Activated CD8-positive, alpha-beta memory T cell treated with anti-CD3 and anti-CD28 coated beads, Interleukin-2, amount 50 U/mL, for 1 hour (primary cell): ENCODE results near the gene PSMC3.

Experiments
- DNase-seq: peaks from one replicate; pipeline ENCODE4 v3.0.0-alpha.2; 2020; ENCODE audit errors: extremely low read depth

PSMC3 gene

DNA sequence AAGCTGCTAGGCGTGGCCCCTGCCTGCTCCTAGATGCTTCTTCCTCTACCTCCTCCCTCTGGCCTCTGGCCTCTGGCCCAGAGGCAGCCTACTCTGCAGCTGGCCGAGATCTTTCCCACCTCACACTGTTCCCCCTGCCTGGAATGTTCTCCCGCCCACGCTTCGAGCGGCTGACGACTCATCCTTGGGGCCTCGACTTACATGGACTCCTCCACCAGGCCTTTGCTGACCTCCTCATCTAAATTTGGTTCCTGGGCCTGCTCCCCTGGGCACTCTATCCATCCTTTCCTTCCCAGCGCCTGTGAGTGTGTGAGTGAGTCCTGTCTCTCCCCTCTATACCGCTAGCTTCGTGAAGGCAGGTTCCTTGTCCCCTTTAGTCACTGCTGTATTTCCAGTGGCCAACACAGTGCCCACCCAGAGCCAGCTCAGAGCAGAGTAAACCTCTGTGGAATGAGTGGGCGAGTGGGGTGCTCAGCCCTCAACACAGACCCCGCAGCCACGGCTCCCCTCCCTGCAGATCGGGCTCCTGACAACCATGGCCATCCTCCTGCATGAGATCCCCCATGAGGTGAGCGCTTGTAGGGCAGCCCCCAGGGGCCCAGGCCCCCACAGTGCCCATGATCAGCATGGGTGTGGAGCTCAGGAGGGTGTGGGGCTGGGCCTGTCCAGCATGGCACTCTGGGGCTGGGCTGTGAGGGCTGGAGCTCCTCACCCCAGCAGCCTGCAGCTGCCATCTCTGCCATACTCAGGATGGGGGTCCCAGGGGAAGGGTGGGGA lies 12.1 kb downstream of the PSMC3 start:
- no peak for DNase-seq

DNA sequence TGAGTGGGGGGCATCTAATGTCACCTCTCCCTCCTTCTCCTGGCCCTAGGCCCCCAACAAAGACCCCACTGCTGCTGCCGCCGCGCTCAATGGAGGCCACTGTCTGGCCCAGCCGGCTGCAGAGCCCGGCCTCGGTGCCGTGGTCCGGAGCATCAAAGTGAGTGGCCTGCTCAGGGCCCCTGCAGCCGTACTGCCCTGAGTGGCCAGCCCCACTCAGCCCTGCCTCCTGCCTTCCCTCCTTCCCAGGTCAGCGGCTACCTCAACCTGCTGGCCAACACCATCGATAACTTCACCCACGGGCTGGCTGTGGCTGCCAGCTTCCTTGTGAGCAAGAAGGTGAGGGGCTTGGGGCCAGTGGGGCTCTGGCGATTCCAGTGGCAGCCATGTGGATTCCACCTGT lies 12.9 kb downstream of the PSMC3 start:
- DNase-seq = no peak

DNA sequence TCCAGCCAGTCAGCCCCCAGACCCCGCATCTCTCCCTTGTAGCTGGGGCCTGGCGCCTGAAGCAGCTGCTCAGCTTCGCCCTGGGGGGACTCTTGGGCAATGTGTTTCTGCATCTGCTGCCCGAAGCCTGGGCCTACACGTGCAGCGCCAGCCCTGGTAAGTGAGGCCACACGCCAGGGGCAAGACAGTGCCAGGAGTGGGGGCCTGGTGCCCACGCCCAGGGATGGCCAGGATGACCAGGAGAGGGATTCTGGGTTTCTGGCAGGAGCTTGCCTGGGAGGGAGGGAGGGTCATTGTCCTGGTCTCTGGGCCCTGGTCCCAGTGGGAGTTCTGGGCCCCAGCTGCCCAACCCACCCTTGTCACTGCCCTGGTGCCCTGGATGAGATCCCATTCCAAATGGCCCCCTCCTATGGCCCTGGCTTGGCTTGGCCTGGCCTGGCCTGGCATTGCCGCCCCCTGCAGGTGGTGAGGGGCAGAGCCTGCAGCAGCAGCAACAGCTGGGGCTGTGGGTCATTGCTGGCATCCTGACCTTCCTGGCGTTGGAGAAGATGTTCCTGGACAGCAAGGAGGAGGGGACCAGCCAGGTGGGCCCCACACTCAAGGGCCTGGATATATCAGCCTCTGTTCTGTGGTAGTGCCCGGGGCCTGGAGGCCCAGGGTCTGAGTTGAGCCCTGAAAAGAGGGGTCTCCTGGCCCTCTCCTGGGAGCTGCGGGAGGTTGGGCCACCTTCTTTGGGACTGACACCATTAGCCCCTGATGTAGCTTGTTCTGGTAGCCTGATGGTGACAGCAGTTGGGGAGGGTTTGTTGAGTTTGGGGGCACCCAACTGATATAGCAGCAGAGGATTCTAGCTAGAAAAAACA lies 14.1 kb downstream of the PSMC3 start:
- no peak for DNase-seq

DNA sequence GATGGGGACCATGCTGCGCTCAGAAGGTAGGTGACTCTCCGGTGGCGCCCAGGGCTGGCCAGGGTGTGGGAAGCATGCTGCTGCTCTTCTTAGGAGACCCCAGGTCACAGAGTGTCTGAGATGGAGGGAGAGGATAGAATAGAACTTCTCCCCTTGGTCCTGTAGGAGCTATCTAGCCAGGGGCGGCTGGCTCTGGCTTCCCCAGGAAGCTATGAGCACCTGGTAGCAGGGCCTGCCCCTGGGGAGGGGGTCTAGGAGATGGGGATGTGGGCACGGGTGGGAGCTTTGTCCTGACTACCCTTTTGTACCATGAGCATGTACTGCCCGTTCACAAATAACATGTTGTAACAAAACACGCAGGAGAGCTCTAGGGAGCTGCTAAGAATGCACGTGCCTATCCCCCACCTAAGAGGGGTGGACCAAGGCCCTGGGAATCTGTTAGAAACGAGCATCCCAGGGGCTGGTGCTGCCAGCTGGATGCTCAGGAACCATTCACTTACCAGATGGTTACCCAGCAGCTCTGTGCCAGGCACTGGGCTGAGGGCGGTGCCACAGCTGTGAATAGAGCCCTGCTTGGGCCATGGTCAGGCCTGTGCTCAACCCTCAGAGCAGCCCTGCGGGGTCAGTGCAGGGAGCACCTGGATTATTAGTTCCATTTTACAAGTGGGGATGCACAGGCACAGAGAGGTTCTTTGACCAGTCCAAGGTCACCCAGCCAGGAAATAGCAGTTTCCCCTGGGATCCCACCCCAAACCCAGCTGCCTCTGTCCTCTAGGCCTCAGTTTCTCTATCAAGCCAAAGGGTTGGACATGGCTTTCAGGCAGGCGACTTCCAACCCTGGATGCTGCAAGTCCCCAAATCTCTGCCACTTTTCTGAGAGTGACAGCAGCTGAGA lies 15.6 kb downstream of the PSMC3 start:
- DNase-seq = no peak

DNA sequence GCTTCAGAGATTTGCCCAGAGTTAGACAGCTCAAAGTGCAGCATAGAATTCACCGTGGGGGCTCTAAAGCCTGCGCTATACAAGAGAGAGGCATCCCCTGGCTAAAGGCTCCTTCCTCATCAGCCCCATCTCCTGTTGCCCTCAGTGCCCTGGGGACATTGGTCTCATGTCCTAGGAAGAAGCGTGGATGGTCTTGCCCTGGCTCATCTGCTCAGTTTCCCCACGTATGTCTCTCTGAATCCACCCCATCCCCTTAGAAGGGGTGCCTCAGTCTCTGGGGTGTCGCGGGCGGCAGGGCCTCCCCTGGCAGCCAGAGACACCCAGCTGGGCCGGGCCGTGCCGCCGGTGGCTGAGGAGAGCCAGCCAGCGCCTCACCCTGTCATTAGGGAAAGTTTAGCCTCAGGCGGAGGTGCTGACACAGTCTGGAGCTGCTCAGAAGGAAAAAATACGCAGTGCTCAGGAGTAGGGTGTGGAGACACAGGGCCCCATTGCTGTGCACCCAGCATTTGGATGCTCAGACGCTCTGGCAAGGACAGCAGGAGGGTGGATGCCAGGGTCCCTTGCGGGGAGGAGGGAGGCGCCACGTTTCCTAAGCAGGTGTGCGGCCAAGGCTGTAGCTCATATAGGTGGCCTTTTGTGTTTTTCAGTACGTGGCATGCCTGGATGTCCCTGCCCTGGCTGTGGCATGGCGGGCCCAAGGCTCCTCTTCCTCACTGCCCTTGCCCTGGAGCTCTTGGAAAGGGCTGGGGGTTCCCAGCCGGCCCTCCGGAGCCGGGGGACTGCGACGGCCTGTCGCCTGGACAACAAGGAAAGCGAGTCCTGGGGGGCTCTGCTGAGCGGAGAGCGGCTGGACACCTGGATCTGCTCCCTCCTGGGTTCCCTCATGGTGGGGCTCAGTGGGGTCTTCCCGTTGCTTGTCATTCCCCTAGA lies 16.5 kb downstream of the PSMC3 start:
- no peak for DNase-seq

DNA sequence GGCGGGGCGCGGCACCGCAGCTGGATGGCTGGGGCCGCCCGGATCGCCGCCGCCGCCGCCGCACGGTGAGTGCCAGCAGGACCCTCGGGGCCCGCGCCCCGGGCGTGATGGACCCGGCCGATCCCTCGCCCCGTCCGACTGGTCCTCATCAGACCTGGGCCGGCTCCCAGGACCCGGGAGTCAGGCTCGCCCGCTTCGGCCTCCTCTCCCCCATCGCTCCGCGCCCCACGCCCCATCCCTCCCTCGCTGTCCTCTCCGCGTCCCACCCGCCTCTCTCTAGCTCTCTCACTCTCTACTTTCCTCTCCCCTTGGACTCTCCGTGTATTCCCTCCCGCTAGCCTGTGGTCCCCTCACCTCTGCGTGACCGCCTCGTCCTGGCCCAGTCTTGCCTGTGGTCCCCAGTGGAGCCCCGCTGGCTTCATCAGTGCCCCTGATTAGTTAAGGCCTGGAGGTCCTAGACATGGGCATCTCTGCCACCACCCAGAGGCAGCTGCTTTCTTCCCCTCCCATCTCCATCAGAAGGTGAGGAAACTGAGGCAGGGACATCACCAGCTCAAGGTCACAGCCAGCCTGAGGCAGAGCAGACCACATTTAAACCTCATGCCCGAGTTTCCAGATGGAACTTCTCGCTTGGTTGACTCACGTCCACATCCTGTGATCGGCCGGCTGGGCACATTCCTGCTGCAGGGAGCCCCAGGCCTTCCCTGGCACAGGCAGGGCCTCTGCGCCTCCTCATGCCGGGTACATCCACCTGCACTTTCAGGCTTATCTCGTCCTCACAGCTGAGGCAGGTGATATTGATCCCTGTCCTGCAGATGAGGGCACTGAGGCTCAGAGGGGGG lies 17.4 kb downstream of the PSMC3 start:
- DNase-seq = no peak

DNA sequence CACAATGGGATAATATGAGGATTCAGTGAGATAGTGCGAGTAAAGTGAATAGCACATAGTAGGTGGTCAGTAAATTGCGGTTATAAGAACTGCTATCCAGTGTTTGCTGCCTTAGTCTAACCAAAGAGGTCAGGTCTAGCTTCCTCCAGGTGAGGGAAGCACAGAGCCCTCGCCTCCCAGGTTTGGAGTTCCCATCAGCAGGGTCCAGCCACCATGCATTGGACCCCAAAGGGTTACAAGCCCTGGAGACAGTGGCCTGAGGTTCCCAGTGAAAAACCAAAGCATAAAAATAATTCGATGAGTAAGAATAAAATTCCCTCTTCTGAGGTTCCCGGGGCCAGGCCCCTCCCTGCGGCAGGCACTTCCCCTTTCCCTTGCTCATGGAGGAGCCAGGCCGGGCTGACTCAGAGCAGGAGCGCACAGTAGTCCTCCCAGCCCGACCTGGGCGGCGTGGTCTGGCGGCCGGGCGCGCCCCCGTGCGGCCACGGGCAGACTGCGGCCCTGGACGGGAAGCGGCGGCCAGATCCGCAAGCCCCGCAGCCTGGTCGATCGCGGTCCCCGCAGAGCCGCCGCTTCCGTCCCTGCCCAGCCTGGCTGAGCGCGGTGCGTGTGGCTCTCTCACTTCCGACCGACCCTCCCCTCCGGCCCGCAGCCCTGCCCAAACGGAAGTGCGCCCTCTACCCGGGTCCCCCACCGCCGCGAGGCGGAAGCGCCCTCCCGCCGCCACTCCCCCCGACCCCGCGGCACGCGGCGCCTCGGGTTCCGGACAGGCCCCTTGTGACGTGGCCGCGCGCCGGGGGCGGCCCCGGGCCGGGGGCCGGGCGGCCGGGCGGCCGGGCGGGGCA lies 18.3 kb downstream of the PSMC3 start, which contains the start of gene SLC39A13:
Gene SLC39A13, plus strand, starts transcription at position 845 of the 845 bp plus-strand sequence. CDS start 1,505 bp downstream, outside the sequence.
- DNase-seq = peak; percentile 69

DNA sequence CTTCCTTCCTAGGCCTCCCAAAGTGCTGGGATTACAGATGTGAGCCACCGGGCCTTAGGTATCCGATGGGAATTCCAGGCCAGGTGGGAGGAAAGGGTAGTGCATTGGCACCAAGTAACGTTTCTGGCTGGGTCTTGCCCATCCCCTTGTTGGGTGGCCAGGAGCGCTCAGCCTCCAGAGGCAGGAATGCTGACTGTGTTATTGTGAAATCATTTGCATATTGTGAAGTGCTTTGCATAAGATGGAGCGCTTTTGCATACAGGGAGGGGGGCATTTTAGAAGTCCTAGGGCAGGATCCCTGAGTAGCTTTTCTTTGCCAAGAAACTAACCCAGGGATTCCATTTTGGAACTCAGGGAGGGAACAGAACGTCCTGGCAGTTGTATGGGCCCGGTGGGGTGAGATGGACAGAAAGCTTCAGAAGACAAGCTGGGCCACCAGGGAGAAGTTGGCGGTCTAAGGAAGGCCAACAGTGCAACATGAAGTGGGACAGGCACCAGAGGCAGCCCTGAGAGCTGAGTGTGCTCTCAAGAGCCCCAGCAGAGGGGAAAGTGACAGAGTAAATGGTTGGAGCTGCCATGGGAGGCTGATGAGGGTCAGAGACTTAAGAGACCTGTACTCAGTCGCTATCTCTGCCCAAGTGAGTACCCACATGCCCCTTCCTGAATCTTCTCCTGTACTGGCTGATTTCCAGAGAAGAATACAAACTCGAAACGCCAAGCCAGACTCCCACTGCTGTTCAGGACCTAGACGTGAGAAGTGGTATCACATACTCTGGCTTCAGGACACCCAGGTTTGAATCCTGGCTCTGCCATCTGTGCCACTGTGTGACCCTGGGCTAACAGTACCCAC lies 19.1 kb downstream of the PSMC3 start:
- no peak for DNase-seq

DNA sequence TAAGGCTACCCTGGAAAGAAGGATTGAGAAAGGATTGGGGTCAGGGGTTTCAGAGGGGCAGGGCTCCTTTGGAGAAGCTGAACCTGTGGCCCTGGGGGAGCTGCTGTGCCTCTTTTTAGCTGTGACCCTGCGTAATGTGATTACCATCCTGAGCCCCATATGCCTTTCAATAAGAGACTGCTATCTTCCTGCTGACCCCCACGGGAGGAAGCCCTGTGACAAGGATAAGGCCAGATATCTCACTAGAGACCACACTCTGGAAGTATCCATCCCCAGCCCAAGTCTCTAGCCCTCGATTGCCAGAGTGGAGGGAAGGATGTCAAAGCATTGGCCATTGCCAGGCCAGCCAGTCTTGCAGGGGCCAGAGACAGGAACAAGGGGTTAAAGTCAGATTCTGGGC lies 22.7 kb downstream of the PSMC3 start:
- no peak for DNase-seq

DNA sequence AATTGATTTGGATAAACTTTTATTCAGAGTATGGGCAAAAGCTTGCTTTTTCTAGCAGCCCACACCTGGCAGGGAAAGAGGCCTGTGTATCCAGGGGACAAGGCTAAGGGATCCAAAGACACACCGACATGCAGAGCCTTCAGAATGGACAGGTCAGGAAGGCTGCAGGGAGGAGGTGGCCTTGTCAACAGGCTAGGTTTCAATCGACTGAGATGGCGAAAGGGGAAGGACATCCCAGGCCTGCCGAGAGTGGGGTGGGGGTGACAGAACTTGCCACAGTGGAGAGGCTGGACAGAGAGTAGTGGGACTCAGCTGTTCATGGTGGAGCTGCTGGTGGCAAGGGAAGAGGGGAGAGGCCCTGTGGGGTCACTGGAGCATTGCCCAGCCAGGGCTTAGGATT lies 23.1 kb downstream of the PSMC3 start:
- no peak for DNase-seq

DNA sequence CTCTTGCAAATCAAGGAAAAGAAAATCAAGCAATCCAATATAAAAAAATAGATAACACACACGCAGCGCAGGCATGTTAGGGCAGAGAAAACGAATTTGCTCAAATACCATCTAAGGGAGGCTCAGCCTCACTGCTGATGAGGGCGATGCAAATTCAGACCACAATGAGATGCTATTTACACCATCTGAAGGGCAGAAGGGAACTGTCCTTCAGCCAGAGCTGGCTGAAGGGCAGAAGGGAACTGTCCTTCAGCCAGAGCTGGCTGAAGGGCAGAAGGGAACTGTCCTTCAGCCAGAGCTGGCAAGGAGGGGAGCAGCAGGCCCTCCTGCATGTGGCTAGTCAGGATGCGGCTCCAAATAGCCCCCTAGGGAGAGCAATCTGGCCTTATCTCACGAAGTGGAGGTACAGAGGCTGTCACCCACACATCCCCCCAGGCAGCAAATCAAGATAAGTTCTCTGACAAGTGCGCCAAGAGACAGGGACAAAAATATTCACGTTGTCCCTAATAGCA lies 25.4 kb downstream of the PSMC3 start:
- DNase-seq = no peak

DNA sequence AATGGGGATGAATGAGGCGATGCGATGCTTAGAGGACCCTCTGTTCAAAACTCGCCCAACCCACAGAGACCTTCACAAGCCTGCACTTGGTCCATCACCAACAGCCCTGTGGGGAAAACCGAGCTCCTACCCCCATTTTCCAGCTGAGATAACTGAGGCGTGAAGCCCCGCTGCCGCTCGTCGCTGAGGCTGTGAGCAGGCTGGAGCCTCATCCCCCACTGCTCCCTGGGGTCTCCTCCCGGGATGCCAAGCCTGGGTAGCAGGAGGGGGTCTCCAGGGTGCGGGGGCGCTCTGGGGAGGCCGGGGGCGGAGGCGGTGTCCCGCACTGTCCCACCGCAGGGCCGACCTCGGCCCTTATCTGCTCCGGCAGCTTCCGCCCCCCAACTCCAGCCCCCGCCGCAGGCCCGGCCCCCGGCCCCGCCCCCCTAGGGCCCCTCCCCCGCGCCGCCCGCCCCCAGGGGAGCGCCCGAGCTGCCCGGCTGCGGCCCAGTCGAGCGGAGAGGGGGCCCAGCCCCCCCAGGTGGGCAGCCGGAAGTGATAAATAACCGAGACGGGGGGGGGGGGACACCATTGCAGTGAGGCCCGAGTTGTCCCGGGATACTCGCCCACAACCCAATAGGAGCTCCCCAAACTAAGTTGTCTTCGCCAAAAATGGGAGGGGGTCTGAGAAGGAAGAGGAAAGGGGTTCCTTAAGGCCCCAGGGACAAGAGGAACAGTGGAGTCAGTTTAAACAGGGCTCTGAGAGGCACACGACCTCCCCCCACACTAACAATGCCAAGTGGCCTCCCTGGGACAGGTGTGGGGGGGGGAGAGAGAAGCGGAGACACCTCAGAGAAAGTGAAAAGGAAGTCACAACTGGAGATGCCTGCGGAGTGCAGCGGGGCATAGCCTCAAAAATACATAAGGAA lies 26.1 kb downstream of the PSMC3 start:
- no peak for DNase-seq

DNA sequence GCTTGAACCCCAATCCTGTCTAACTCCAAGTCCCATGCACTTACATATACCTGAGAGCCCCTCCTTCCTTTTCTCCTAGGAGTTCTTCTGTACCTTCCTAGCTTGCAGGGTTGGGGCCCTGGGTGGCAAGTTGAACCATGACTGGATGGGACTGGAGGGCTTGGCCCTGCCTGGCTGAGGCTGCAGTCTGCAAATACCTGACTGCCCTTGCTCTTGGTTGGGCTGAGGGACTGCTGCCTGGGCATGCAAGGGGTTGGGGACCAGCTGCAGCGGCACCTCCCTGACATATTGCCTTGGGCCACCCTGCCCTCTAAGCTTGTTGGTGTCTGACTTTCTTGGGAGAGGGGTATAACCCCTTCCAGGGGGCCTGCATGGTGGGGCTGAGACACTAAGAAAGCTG lies 27.7 kb downstream of the PSMC3 start:
- DNase-seq = no peak

DNA sequence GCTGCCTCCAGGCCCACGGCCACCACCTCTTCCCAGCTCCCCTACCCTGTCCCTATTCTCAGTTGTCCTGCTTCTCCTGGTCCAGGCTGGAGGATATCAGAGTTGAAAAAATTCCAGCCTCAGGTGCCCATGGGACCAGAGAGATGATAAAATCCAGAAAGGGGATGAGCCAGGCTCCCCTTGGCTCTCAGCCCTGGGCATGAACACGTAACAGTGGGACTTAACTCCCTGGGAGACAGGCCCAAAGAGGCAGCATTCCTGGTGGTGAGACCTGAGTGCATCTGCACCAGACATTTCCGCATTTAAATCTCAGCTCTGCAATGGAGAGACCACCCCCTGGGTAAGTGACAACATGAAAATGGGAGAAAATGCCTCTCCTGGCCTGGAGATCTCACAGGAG lies 28.2 kb downstream of the PSMC3 start:
- no peak for DNase-seq

DNA sequence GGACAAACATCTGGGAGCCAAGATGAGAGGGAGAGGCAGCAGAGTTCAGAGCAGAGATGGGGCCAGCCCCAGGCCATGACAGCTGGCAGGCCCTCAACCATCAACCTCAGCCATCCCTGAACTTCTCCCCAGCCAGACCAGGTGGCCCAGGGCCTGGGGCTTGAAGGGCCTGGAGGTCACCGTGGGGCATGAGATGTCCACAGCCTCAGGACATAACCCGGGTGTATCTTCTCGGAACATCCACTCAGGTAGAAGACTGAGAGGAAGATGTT lies 30.3 kb downstream of the PSMC3 start:
- DNase-seq = no peak

DNA sequence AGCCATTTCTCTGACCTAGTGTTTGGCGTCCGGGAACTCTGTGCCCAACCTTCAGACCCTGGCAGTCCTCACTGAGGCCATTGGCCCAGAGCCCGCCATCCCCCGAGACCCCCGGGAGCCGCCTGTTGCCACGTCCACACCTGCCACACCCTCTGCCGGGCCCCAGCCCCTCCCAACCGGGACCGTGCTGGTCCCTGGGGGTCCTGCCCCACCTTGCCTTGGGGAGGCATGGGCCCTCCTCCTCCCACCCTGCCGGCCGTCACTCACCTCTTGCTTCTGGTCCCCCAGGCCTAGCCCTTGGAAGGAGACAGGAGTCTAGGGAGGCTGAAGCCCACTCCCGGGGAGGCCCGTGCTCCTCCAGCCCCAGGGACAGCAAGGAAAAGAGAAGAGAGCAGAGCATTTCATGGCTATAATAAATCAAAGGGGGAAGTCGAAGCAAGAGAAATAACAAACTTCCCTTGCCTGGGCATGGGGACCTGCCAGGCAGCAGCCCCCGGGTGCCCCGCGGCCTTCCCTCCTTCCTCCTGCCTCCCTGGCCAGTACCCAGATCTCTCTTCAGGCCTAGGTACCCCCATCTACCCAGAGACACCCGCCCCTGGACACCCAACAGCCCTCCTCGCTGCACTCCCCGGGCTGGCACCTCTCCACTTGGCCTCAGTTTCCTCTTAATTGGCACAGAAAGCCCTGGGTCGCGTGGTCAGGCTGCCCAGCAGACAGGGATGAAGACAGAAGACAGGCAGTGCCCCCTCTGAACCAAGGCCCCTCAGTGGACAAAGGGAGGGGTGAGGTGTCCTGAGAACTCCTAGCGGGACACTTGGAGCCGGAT lies 30.8 kb downstream of the PSMC3 start:
- DNase-seq = no peak
